Right cardiac atrium (tissue), 5 donors: ENCODE results near the gene UBTD2. TPM values are rescaled to one million over a fixed set of nuclear protein-coding genes. Genes with fewer than 3 reads are reported as not detected.

Experiments used
- ATAC-seq, 2 donors: fragments of 200-7000 bp; cut with Tn5 transposase; one replicate each; pipeline versions ENCODE4 v1.8.0 to v1.9.1; 2020; ENCODE audit warnings: moderate library complexity in 2 of 2, mild to moderate bottlenecking in 1 of 2
- DNase-seq, 3 donors: peaks; one replicate each; pipeline ENCODE4 v3.0.0-alpha.2; 2020
- H3K27ac ChIP-seq: one replicate; pipeline ENCODE4 v1.5.1; 2013; ENCODE audit warnings: mild to moderate bottlenecking, low read length, control low read depth, moderate library complexity
- H3K27me3 ChIP-seq: one replicate; pipeline ENCODE4 v1.6.1; 2013; ENCODE audit not compliant: control insufficient read depth, insufficient read depth
- H3K4me1 ChIP-seq: one replicate; pipeline ENCODE4 v1.6.1; 2013; ENCODE audit warnings: low read length; ENCODE audit not compliant: control insufficient read depth, insufficient read depth
- H3K4me3 ChIP-seq: one replicate; pipeline ENCODE4 v1.5.1; 2013; ENCODE audit warnings: low read length, control low read depth
- H3K9me3 ChIP-seq: one replicate; pipeline ENCODE4 v1.6.1; 2013; ENCODE audit warnings: low read length; ENCODE audit not compliant: control insufficient read depth
- whole genome bisulfite sequencing: extraction: QIAGEN DNeasy Blood & Tissue Kit; methylation state at CpG from one replicate; pipeline ENCODE4 v1.1.7; 2013; 5-methylcytosine and 5-hydroxymethylcytosine counted together
- intact Hi-C, 4 donors: fragments of 100-400 bp; cut with DNase I; formaldehyde crosslinking; loops; one replicate each; pipeline versions ENCODE4 v1.11.0 to v1.14.0; 2022 to 2023
- polyA plus RNA-seq: library from polyadenylated mRNA; stranded (reverse); fragments of 200-250 nt; gene quantifications from one replicate; pipeline ENCODE4 v1.2.3, GENCODE V29; 2013
- total RNA-seq, 4 donors: library from RNA; stranded (reverse); fragmentation: NEBNext Ultra II Directional; extraction: Animal tissue kit (Norgen Biotek cat#: 25700); gene quantifications; one replicate each; pipeline ENCODE4 v1.2.1, GENCODE V29; 2021
- donor health status: healthy with polysubstance abuse.
- donor health status: DM: no; HTN: yes; CAD: no.
- donor health status: DM: no; HTN: no; CAD: no.
- donor health status: DM: no; HTN: yes; CAD: no; lungs with severe emphysema.
- donor health status: DM: yes; HTN: yes; CAD: no.

The UBTD2 gene
- total and polyA plus RNA-seq, 5 donors: 8.1 to 11.4 (median 10.4) TPM

- H3K4me3 ChIP-seq: no peak overlapping the region
- ATAC-seq (no peak), DNase-seq (no peak)
- intact Hi-C loops: loop anchor here (2.0 to 10.0 kb wide), 6 partner anchors 82 to 277 kb away; partner anchors contain the start of gene UBTD2 (in 2 of the 4)
- peaks cover 3% of the 10 kb centered on the region for H3K4me1 ChIP-seq
- H3K27ac ChIP-seq: no peak overlapping the region
- H3K27me3 ChIP-seq: no peaks in the 10 kb centered on the region
- H3K9me3 ChIP-seq: no peaks in the 10 kb centered on the region
- WGBS: 66% methylated on average over 3 of the region's 3 CpGs
These were observed 93.8 kb downstream of the UBTD2 start for GRCh38 chr5:172189693-172190296.

GRCh38 chr5:172188893-172189692 lies 94.5 kb downstream of the UBTD2 start:
- DNase-seq: no peak
- no peak overlapping the region for H3K27ac ChIP-seq

GRCh38 chr5:172188033-172188892 lies 95.3 kb downstream of the UBTD2 start, which contains the start of gene STK10:
Gene STK10, minus strand, starts transcription at chr5:172188224. Its CDS starts 182 bp downstream, at chr5:172188042.
- DNase-seq: peak; percentile 95 to 97 (median 97)
- intact Hi-C loops: loop anchor here (2.0 to 10.0 kb wide), 6 partner anchors 81 to 276 kb away; partner anchors contain the start of gene UBTD2 (in 2 of the 4)
- Histone ChIP-seq H3K27ac (peak within 1 kb of the TSS; percentile 77), H3K4me1 (peaks cover 3% of the 10 kb centered on the region), H3K4me3 (peak within 1 kb of the TSS; percentile 93), H3K9me3 (no peaks in the 10 kb centered on the region), H3K27me3 (no peaks in the 10 kb centered on the region)
- peak; percentile 96 to 98 for ATAC-seq
- WGBS: under 1% methylated on average over 102 of the region's 102 CpGs

More at GRCh38 chr5:172188893-172189692, 94.5 kb downstream of the UBTD2 start:
- Histone ChIP-seq H3K9me3 (no peaks in the 10 kb centered on the region), H3K4me1 (peaks cover 3% of the 10 kb centered on the region), H3K4me3 (no peak overlapping the region), H3K27me3 (no peaks in the 10 kb centered on the region)
- WGBS: 45% methylated on average over 30 of the region's 30 CpGs
- ATAC-seq: no peak
- intact Hi-C loops: loop anchor here (2.0 to 10.0 kb wide), 6 partner anchors 82 to 277 kb away; partner anchors contain the start of gene UBTD2 (in 2 of the 4)

GRCh38 chr5:172187118-172188032 lies 96.2 kb downstream of the UBTD2 start:
- Histone ChIP-seq H3K4me3 (peak overlapping the region; percentile 93), H3K27ac (peak overlapping the region; percentile 77), H3K4me1 (peaks cover 3% of the 10 kb centered on the region), H3K27me3 (no peaks in the 10 kb centered on the region), H3K9me3 (no peaks in the 10 kb centered on the region)
- intact Hi-C loops: loop anchor here (2.0 to 10.0 kb wide), 6 partner anchors 80 to 275 kb away; partner anchors contain the start of gene UBTD2 (in 2 of the 4)
- under 1% methylated on average over 66 of the region's 66 CpGs for WGBS
- peak; percentile 30 to 66 for ATAC-seq
- peak; percentile 70 to 85 (median 84) for DNase-seq

GRCh38 chr5:172186114-172186695 lies 97.4 kb downstream of the UBTD2 start:
- WGBS: 81% methylated on average over 13 of the region's 13 CpGs
- peaks cover 3% of the 10 kb centered on the region for H3K4me1 ChIP-seq
- no peaks in the 10 kb centered on the region for H3K9me3 ChIP-seq
- H3K27ac ChIP-seq: peak overlapping the region; percentile 77
- DNase-seq: peak in 1 of 3 donors; percentile 23
- intact Hi-C loops: loop anchor here in 3 of 4 donors (5.0 to 10.0 kb wide), 5 partner anchors 79 to 274 kb away; partner anchors contain the start of gene UBTD2 (in 2 of the 3)
- peak overlapping the region; percentile 93 for H3K4me3 ChIP-seq
- H3K27me3 ChIP-seq: no peaks in the 10 kb centered on the region
- ATAC-seq: no peak

- Histone ChIP-seq H3K4me1 (peaks cover 3% of the 10 kb centered on the region), H3K27ac (no peak overlapping the region), H3K9me3 (no peaks in the 10 kb centered on the region), H3K4me3 (no peak overlapping the region), H3K27me3 (no peaks in the 10 kb centered on the region)
- intact Hi-C loops: loop anchor here in 3 of 4 donors (5.0 to 10.0 kb wide), 5 partner anchors 78 to 273 kb away; partner anchors contain the start of gene UBTD2 (in 2 of the 3)
- no peak for DNase-seq
- no peak for ATAC-seq
- 68% methylated on average over 10 of the region's 10 CpGs for WGBS
These were observed 98.5 kb downstream of the UBTD2 start for GRCh38 chr5:172185096-172185461.

- Histone ChIP-seq H3K27ac (no peak overlapping the region), H3K4me3 (no peak overlapping the region), H3K27me3 (no peaks in the 10 kb centered on the region), H3K4me1 (peaks cover 3% of the 10 kb centered on the region), H3K9me3 (no peaks in the 10 kb centered on the region)
- WGBS: 67% methylated on average over 4 of the region's 4 CpGs
- ATAC-seq (no peak), DNase-seq (no peak)
- intact Hi-C loops: loop anchor here in 2 of 4 donors (10.0 kb wide), 2 partner anchors 101 to 111 kb away; partner anchors contain the start of gene UBTD2 (in 1 of the 2)
These were observed 99.7 kb downstream of the UBTD2 start for GRCh38 chr5:172183881-172184280.

- H3K4me1 ChIP-seq: peaks cover 3% of the 10 kb centered on the region
- WGBS: 98% methylated on average over 6 of the region's 6 CpGs
These were observed 101.3 kb downstream of the UBTD2 start for GRCh38 chr5:172182291-172182690.

GRCh38 chr5:172180936-172181335 lies 102.6 kb downstream of the UBTD2 start:
- H3K4me1 ChIP-seq: peaks cover 3% of the 10 kb centered on the region
- no peak overlapping the region for H3K27ac ChIP-seq
- no peaks in the 10 kb centered on the region for H3K9me3 ChIP-seq
- H3K4me3 ChIP-seq: no peak overlapping the region
- no peaks in the 10 kb centered on the region for H3K27me3 ChIP-seq
- no peak for ATAC-seq
- WGBS: 97% methylated on average over 9 of the region's 9 CpGs
- no peak for DNase-seq
- intact Hi-C loops: loop anchor here in 2 of 4 donors (10.0 kb wide), 2 partner anchors 104 to 114 kb away; partner anchors contain the start of gene UBTD2 (in 1 of the 2)

More at GRCh38 chr5:172182291-172182690, 101.3 kb downstream of the UBTD2 start:
- Histone ChIP-seq H3K27ac (no peak overlapping the region), H3K4me3 (no peak overlapping the region), H3K27me3 (no peaks in the 10 kb centered on the region), H3K9me3 (no peaks in the 10 kb centered on the region)
- DNase-seq (no peak), ATAC-seq (no peak)
- intact Hi-C loops: loop anchor here in 2 of 4 donors (10.0 kb wide), 2 partner anchors 103 to 113 kb away; partner anchors contain the start of gene UBTD2 (in 1 of the 2)
